ENCODE measurements around the gene TIMM9.
"Not testable (repeated sequence)": the region's sequence is repeated elsewhere in the genome, so short reads cannot be mapped to it uniquely, and the experiment has no call there.

Gene TIMM9

DNA sequence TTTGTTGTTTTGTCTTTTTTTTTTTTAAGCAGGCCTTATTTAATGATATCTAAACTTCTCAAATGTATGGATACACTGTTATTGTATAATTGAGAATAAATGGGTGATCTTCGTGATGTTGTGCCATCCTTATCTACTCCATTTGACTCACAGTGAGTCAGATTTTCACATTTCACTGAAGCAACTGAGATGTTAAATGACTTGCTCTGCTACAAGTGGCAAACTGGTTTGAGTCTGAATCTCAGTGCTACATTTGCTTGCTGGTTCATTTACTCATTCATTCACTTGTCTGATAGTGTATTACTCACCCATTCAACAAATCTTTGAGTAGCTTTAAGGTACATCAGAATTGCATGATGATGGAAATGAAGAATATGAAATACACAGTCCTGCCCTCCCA lies 2.8 kb upstream of the TIMM9 start:
- Histone ChIP-seq H3K4me3 (ENCODE audit: low read depth, low read length) (no peak overlapping the region), H3K4me1 (no peaks in the 10 kb centered on the region; the same call in 1 of the 2 replicates), H3K36me3 (peaks cover 27% of the 10 kb centered on the region), H3K9me3 (no peaks in the 10 kb centered on the region), H3K27me3 (no peaks in the 10 kb centered on the region)
- DNase-seq = no peak
- TF ChIP-seq, protein P1, sequence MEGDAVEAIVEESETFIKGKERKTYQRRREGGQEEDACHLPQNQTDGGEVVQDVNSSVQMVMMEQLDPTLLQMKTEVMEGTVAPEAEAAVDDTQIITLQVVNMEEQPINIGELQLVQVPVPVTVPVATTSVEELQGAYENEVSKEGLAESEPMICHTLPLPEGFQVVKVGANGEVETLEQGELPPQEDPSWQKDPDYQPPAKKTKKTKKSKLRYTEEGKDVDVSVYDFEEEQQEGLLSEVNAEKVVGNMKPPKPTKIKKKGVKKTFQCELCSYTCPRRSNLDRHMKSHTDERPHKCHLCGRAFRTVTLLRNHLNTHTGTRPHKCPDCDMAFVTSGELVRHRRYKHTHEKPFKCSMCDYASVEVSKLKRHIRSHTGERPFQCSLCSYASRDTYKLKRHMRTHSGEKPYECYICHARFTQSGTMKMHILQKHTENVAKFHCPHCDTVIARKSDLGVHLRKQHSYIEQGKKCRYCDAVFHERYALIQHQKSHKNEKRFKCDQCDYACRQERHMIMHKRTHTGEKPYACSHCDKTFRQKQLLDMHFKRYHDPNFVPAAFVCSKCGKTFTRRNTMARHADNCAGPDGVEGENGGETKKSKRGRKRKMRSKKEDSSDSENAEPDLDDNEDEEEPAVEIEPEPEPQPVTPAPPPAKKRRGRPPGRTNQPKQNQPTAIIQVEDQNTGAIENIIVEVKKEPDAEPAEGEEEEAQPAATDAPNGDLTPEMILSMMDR (IDR thresholded peaks at IDR 0.05; ENCODE audit: low read depth, low read length) = no peak

DNA sequence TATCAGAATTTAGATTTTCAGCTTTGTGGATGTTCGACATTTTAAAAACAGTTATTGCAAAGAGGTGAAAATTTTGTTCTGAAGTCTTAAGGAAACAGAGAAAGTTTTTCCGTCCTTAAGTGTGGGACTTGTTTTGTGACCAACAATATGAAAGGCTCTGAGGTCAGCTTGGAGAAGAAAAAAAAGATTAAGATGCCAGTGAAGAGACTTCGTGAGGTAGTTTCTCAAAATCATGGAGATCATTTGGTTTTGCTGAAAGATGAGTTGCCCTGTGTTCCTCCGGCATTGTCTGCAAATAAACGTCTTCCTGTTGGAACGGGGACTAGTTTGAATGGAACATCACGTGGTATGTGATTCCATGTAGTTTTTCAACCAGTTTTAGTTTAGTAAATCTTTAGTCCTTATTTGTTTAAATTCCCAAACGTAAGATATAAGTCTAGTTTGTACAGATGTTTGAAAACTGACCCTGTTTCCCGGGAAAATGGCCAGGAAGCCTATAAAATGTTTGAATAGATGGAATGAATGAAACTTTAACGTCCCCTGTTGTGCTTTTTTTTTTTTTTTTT lies 870 bp upstream of the TIMM9 start:
- H3K4me3 ChIP-seq (ENCODE audit: low read depth, low read length) = peak overlapping the region; percentile 98
- DNase-seq = peak; percentile 28
- H3K9me3 ChIP-seq = no peaks in the 10 kb centered on the region
- no peaks in the 10 kb centered on the region for H3K27me3 ChIP-seq
- H3K36me3 ChIP-seq = peaks cover 30% of the 10 kb centered on the region
- TF ChIP-seq, protein P1 (IDR thresholded peaks at IDR 0.05; ENCODE audit: low read depth, low read length) = no peak
- no peaks in the 10 kb centered on the region; the same call in 1 of the 2 replicates for H3K4me1 ChIP-seq

DNA sequence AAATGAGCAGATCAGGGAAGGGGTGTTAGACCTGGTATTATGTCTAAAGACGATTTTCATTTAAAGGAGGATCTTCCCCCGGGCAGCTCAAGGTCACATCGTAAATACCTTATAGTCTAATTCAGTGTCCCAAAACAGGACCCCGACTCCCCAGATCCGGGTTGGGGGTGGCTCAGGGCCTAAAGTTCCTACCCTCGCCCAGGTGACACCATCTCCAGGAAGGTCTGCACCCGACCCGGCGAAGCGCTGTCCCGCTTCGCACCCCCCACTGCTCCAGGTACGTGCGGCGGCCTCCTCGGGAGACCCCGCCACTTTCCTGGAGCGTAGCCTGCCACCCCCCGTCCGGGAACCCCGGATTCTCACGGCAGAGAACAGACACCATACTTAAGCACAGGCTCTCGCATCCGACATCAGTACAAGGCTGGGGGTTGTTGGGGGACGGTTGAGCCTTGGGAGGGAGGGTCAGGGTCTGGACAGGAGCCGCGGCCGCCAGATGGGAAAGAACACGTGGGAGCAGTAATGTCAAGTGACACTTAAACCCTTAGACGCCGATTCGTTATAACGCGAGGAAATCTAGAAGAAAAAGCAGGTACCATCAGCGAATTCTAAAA lies 556 bp downstream of the TIMM9 start:
- DNase-seq = peak; percentile 79

DNA sequence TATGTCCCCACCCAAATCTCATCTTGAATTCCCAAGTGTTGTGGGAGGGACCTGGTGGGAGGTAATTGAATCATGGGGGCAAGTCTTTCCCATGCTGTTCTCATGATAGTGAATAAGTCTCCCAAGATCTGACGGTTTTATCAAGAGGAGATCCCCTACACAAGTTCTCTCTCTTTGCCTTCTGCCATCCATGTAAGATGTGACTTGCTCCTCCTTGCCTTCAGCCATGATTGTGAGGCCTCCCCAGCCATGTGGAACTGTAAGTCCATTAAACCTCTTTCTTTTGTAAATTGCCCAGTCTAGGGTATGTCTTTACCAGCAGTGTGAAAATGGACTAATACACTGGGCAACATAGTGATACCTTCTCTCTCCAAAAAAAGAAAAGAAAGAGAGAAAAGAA lies 10.4 kb downstream of the TIMM9 start:
- not testable (repeated sequence) for H3K4me1 ChIP-seq; DNase-seq; H3K9me3 ChIP-seq; H3K27me3 ChIP-seq; H3K4me3 ChIP-seq (ENCODE audit: low read depth, low read length)
- H3K36me3 ChIP-seq = peaks cover 64% of the 10 kb centered on the region

More for the DNA sequence above, 556 bp downstream of the TIMM9 start:
- Histone ChIP-seq H3K9me3 (no peaks in the 10 kb centered on the region), H3K27me3 (no peaks in the 10 kb centered on the region), H3K36me3 (peaks cover 32% of the 10 kb centered on the region), H3K4me1 (no peaks in the 10 kb centered on the region; the same call in 1 of the 2 replicates), H3K4me3 (ENCODE audit: low read depth, low read length) (peak overlapping the region; percentile 98)
- TF ChIP-seq, protein P1 (IDR thresholded peaks at IDR 0.05; ENCODE audit: low read depth, low read length) = no peak

DNA sequence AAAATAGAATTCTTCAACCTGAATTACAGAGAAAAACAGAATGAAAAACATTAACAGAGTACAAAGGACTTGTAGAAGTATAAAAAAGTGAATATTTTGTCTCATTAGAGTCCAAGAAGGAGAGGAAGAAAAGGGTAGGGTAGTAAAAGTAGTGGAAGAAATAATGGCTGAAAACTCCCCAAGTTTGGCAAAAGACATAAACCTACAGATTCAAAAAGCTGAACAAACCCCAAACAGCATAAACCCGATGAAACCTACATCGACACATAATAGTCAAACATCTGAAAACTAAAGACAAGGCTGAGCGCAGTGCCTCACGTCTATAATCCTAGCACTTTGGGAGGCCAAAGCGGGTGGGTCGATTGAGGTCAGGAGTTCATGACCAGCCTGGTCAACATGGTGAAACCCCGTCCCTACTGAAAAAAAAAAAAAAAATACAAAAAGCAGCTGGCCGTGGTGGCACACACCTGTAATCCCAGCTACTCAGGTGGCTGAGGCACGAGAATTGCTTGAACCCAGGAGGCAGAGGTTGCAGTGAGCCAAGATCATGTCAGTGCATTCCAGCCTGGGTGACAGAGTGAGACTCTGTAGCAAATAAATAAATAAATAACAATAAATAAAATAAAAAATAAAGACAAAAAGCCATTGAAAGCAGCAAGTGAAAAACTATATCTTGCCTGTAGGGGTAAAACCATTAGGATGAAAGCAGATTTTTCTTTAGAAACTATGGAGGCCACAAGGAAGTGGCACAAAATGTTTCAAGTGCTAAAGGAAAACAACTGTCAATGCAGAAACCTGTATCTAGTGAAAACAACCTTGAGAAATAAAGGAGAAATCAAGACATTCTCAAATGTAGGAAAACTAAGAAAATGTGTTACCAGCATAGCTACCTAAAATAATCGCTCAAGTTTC lies 11.4 kb downstream of the TIMM9 start:
- Histone ChIP-seq H3K4me1 (peaks cover 5% of the 10 kb centered on the region), H3K9me3 (no peaks in the 10 kb centered on the region; the same call in 1 of the 2 replicates), H3K36me3 (peaks cover 72% of the 10 kb centered on the region), H3K4me3 (ENCODE audit: low read depth, low read length) (no peak overlapping the region), H3K27me3 (no peaks in the 10 kb centered on the region)
- DNase-seq = no peak
- TF ChIP-seq, protein P1 (IDR thresholded peaks at IDR 0.05; ENCODE audit: low read depth, low read length) = no peak

DNA sequence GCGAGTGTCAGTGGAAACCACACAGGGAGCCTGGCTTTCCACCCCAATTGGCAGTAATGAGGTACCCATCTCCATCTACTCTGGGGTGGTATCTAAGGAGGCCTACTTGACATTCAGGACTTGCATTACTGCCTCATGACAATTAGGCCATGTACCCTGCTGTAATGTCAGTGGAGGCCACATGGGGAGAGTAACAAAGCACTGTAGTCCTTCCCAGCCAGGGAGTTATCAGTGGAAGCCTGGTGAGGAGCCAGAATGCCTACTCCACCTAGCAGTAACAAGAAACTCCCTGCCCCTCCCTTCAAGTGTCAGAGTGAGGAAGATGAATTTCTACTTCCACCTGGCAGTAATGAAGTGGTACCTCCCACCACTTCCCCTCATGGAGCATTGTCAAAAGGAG lies 12.5 kb downstream of the TIMM9 start:
- H3K36me3 ChIP-seq = peaks cover 74% of the 10 kb centered on the region

More for the DNA sequence above, 12.5 kb downstream of the TIMM9 start:
- Histone ChIP-seq H3K9me3 (no peaks in the 10 kb centered on the region; the same call in 1 of the 2 replicates), H3K4me3 (ENCODE audit: low read depth, low read length) (no peak overlapping the region), H3K4me1 (peaks cover 5% of the 10 kb centered on the region), H3K27me3 (no peaks in the 10 kb centered on the region)
- DNase-seq = no peak
- TF ChIP-seq, protein P1 (IDR thresholded peaks at IDR 0.05; ENCODE audit: low read depth, low read length) = peak; percentile 20; the same call in 1 of the 2 replicates

Data from BE2C (cell line).